T-helper 1 cell treated with Interleukin-12 subunit alpha and Interleukin-12 subunit beta and Interleukin-4 antibody, amounts not matched to agents 30 μg/mL and 1 μg/mL, for 36 hours (primary cell): ENCODE data around the gene LIMS2.

Experiments
- H3K27ac Mint-ChIP-seq: one replicate; pipeline ENCODE4 v1.8.0; 2021; ENCODE audit warnings: mild to moderate bottlenecking, mixed read lengths
- H3K27me3 Mint-ChIP-seq: one replicate; pipeline ENCODE4 v1.8.0; 2021; ENCODE audit warnings: low read depth, mixed read lengths
- H3K36me3 Mint-ChIP-seq: one replicate; pipeline ENCODE4 v1.8.0; 2021; ENCODE audit warnings: low read depth, mixed read lengths
- H3K4me1 Mint-ChIP-seq: one replicate; pipeline ENCODE4 v1.8.0; 2021; ENCODE audit warnings: low read depth, mixed read lengths
- H3K4me3 Mint-ChIP-seq: one replicate; pipeline ENCODE4 v1.8.0; 2021; ENCODE audit warnings: mild to moderate bottlenecking, moderate library complexity, mixed read lengths
- H3K9me3 Mint-ChIP-seq: one replicate; pipeline ENCODE4 v1.8.0; 2021; ENCODE audit warnings: mixed read lengths

LIMS2 gene

DNA sequence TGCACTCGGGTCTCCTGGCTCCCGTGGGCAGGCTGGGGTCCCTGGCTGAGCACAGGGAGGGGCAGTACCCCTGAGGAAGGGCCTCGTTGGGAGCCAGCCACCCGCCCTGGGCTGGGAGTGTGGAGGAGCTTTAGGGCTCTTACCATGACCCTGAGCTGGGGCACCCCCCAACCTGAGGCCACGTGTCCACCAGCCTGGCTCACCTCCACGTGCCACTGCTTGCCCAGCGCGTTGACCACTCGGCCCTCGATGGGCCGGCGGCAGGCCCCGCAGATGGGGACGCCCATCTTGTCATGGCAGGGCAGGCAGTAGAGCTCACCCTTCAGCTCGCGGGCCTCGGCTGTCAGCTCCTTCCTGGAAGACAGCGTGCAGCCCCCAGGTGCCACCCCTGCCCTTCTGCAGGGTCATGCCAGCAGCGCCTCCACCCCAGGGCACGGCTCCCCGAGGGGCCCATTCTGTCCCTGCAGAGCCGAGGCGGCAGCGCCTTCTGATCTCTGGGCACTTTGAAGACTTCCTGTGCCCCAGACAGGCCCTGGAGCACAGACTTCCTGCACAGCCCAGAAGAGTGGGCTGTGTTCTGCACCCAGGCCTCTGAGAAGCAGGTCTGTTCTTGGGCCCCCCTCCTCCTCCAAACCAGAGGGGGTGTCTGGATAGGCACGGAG is 33.4 kb downstream of the LIMS2 start:
- peak overlapping the region; percentile 17 for H3K4me3 Mint-ChIP-seq
- no peak overlapping the region for H3K27ac Mint-ChIP-seq
- H3K4me1 Mint-ChIP-seq, result peaks cover 13% of the 10 kb centered on the region
- no peaks in the 10 kb centered on the region for H3K9me3 Mint-ChIP-seq
- H3K27me3 Mint-ChIP-seq, result no peaks in the 10 kb centered on the region
- no peaks in the 10 kb centered on the region for H3K36me3 Mint-ChIP-seq

DNA sequence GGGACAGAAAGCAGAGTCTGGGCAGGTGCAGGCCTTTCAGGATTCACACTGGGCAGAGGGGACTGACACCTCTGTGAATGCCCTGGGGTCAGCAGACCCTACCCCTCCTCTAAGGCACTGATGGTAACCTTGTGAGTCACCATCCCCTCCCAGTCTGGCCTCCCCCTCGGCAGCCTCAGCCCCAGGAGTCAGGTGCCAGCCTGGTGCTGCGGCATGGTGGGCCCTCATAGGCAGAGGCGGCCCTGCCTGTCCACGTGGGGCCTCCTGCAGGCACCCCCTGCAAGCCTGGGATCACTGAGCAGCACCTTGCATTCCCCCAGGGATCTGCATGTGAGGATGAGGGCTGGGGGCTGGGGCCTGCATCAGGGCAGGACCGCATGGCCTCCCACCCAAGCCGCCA is 34.2 kb downstream of the LIMS2 start:
- Mint-ChIP-seq H3K27ac (no peak overlapping the region), H3K27me3 (no peaks in the 10 kb centered on the region), H3K9me3 (no peaks in the 10 kb centered on the region), H3K4me1 (peaks cover 15% of the 10 kb centered on the region), H3K36me3 (no peaks in the 10 kb centered on the region), H3K4me3 (no peak overlapping the region)

DNA sequence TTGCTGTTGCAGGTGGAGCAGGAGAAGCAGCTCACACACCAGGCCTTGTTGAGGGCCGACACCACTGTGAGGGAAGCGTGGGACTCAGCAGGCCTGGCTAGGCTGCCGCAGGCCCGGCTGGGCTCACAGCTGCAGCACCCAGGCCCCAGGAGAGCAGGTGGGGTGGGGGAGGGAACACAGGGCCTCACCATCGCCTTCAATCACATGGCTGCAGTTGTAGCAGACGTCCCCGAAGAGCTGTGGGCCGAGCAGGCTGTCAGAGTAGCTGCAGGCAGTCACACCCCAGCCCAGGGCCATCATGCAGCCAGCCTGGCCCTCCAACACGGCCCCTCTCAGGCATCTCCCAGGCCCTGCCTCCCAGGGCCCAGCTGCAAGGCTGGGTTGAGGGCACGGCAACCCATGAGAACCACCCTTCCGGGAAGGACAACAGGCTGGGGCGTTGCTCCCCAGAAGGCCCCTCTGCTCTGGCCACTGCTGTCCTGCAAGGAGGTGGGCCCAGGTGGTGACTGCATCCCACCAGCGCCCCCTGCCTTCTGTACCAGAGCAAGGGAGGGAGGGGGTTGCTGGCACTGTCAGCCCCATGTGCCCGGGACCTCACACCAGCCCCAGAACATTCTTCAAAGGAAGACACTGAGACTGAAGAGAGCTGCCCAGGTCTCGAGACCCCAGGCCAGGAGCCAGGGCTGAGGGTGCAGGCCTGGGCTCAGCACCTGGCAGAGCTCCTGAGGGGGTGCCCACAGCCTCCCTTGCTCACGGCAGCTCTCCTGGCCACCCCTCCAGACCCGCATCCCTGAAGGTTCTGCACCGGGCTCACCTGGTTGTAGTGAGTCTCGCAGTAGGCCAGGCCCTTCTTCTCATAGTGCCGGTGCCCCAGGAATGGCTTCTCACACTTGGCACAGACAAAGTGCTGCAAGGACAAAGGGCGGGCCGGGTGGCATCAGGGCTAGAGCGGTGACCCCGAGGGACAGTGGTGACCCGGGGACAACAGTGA is 35.0 kb downstream of the LIMS2 start:
- H3K4me3 Mint-ChIP-seq, result peak overlapping the region; percentile 42
- peaks cover 15% of the 10 kb centered on the region for H3K4me1 Mint-ChIP-seq
- no peaks in the 10 kb centered on the region for H3K9me3 Mint-ChIP-seq
- H3K27ac Mint-ChIP-seq, result peak overlapping the region; percentile 65
- no peaks in the 10 kb centered on the region for H3K36me3 Mint-ChIP-seq
- H3K27me3 Mint-ChIP-seq, result no peaks in the 10 kb centered on the region

DNA sequence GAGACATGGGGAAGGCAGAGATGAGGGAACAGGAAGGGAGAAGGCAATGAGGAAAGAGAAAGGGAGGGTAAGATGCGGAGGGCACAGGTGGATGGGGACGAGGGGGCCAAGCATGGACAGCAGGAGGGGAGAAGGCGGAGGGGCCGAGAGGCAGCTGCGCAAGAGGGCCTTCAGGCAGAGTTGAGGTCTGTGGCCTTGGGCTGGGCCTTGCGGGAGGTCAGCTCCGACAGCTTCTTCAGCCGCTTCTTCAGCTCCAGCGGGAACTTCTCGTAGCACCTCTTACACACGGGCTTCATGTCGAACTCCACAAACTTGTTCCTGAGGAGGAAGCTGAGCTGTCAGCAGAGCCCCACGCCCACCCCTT is 36.2 kb downstream of the LIMS2 start:
- Mint-ChIP-seq H3K4me3 (no peak overlapping the region), H3K36me3 (no peaks in the 10 kb centered on the region), H3K4me1 (peaks cover 15% of the 10 kb centered on the region), H3K27me3 (no peaks in the 10 kb centered on the region), H3K27ac (no peak overlapping the region), H3K9me3 (no peaks in the 10 kb centered on the region)

DNA sequence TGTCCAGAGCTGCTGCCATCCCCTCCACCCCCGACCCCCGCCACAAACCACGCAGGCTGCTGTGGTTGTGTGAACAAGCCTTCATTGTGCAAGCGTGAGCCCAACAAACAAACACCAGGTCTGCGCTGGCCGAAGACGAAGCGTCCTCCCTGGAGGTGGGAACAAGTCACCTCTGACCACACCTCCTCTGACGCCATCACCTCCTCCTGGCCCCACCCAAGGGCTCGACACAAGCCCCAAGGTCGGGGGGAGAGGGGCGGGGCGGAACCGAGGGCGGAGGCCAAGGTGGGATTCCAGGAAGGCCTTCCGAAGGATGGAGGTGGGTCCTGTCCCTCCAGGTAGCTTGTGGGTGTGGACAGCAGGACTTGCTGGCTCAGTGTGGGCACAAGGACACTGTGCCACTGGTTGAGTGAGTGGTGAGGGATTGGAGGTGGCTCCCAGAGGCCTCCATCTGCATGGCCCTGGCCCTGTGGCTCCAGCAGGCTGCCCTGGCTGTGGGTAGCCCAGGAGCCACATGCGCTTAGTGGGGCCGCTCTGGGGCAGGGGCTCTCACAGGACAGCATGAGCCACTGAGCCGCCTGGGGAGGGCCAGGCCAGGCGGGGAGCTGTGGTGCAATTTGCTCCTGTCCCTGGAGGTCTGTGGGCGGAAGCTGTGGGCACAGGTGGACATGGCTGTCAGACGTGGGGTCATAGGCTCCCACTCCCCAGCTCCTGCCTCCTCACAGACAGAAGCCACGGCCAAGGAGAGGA is 36.8 kb downstream of the LIMS2 start:
- peaks cover 15% of the 10 kb centered on the region for H3K4me1 Mint-ChIP-seq
- no peaks in the 10 kb centered on the region for H3K36me3 Mint-ChIP-seq
- no peak overlapping the region for H3K4me3 Mint-ChIP-seq
- H3K27ac Mint-ChIP-seq, result no peak overlapping the region
- H3K9me3 Mint-ChIP-seq, result no peaks in the 10 kb centered on the region
- no peaks in the 10 kb centered on the region for H3K27me3 Mint-ChIP-seq

DNA sequence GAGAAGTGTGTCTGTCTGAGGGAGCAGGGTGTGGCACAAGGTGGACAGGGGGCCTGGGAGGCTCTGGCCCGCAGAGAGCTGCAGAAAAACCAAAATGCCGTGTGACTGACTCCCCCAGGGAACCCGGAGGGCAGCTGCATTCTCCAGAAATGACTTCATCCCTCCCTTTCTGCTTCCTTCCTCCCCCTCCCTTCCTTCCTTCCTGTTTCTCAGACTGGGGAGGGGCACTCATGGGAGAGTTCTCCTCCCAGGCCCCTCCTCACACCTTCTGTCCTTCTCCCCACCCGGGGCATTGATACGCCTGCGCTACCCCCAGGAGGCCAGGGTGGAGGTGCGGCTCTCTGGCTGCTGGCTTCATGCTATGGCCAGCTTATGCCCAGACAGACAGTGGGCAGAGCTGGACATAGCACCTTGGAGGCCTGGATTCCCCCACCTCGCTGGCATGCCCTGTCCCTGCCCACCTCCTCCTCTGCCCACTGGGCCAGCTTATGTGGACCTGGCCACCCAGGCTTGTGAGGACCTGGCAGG is 37.5 kb downstream of the LIMS2 start:
- Mint-ChIP-seq H3K27ac (peak overlapping the region; percentile 73), H3K9me3 (no peaks in the 10 kb centered on the region), H3K4me3 (peak overlapping the region; percentile 15), H3K36me3 (no peaks in the 10 kb centered on the region), H3K27me3 (no peaks in the 10 kb centered on the region), H3K4me1 (peaks cover 15% of the 10 kb centered on the region)

DNA sequence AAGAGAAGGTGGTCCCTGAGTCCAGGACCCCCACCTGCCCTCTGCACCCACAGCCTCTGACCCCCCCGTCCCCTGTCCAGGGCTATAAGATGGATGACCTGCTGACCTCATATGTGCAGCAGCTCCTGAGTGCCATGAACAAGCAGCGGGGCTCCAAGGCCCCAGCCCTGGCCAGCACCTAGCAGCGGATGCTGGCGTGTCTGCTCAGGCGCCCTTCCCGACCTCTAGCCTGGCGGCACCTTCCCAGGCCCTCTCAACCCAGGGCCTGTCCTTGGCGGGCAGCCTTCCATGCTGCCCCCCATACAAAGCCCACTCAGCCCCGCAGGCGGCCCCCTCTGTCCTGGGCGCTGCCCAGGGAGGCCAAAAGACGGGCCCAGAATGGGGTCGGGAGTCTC is 38.1 kb downstream of the LIMS2 start:
- H3K4me1 Mint-ChIP-seq, result peaks cover 15% of the 10 kb centered on the region
- no peak overlapping the region for H3K27ac Mint-ChIP-seq
- H3K4me3 Mint-ChIP-seq, result no peak overlapping the region
- H3K9me3 Mint-ChIP-seq, result no peaks in the 10 kb centered on the region
- H3K36me3 Mint-ChIP-seq, result no peaks in the 10 kb centered on the region
- no peaks in the 10 kb centered on the region for H3K27me3 Mint-ChIP-seq

DNA sequence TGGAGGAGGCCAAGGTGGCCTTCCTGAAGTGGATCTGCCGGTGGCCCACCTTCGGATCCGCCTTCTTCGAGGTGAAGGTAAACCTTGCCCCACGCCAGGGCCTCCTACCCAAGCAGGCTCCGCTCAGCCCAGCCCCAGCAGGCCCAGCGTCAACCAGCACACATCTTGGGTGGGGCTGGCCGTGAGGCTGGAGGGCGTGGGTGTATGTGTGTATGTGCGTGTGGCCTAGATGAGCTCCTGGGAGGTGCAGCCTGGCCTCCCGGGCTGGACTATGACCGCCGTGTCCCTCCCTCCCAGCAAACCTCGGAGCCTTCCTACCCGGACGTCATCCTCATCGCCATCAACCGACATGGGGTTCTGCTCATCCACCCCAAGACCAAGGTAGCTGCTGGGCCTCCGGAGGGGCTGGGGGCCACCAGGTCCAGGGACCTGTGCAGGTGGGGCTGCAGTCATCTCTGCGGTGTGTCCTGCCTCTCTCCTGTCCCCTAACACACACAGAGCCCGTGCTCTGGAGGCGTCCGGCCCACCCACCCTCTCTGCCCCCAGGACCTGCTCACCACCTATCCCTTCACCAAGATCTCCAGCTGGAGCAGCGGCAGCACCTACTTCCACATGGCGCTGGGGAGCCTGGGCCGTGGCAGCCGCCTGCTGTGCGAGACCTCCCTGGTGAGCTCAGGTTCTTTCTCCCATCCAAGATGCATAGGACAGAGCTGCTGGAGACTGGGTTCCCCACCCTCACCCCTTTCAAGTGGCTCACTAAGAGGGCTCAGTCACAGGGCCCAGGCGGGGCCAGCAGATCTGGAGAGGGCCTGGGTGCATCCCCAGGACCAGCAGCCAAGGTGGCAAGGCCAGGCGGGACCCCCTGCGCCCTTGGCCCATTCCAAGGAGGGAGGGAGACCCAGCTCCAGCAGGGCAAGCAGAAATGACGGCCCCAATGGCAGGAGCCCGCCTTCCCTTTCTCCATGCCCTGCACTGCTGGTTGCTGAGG is 38.8 kb downstream of the LIMS2 start:
- H3K4me3 Mint-ChIP-seq, result no peak overlapping the region
- H3K27me3 Mint-ChIP-seq, result no peaks in the 10 kb centered on the region
- H3K4me1 Mint-ChIP-seq, result peaks cover 15% of the 10 kb centered on the region
- H3K36me3 Mint-ChIP-seq, result no peaks in the 10 kb centered on the region
- H3K27ac Mint-ChIP-seq, result no peak overlapping the region
- H3K9me3 Mint-ChIP-seq, result no peaks in the 10 kb centered on the region

DNA sequence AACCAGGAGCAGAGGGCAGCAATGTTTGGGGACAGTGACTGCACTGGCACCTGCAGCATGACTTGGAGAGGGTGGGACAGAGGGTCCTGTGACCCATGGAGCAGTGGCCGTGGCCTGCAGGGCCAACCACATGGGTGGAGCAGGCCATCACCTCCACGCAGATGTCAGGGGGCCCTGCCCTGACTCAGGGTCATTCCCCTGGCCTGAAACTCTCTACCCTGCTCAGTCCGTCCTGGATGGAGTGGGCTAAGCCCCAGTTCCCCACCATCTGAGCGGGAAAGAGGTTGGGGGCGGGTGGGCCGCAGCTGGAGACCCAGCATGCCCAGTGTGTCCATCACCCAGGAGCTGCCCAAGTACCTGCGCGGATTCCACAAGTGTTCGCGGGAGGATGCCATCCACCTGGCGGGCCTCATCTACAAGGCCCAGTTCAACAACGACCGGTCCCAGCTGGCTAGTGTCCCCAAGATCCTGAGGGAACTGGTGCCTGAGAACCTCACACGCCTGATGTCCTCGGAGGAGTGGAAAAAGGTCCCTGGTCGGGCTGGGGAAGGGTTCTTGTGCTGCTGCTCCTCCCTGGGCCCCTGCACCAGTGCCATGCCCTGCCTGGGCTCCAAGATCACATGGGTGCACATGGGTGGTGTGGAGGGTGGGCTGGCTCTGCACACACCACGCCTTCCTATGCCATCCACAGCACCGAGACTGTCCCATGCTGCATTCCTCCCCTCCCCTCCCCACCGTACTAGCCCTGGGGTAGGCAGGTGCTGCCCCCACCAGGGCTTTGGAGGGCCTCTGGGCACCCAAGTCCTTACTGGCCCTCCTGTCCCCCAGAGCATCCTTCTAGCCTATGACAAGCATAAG is 39.7 kb downstream of the LIMS2 start:
- Mint-ChIP-seq H3K9me3 (no peaks in the 10 kb centered on the region), H3K4me1 (peaks cover 15% of the 10 kb centered on the region), H3K27me3 (no peaks in the 10 kb centered on the region), H3K4me3 (no peak overlapping the region), H3K27ac (no peak overlapping the region), H3K36me3 (no peaks in the 10 kb centered on the region)

DNA sequence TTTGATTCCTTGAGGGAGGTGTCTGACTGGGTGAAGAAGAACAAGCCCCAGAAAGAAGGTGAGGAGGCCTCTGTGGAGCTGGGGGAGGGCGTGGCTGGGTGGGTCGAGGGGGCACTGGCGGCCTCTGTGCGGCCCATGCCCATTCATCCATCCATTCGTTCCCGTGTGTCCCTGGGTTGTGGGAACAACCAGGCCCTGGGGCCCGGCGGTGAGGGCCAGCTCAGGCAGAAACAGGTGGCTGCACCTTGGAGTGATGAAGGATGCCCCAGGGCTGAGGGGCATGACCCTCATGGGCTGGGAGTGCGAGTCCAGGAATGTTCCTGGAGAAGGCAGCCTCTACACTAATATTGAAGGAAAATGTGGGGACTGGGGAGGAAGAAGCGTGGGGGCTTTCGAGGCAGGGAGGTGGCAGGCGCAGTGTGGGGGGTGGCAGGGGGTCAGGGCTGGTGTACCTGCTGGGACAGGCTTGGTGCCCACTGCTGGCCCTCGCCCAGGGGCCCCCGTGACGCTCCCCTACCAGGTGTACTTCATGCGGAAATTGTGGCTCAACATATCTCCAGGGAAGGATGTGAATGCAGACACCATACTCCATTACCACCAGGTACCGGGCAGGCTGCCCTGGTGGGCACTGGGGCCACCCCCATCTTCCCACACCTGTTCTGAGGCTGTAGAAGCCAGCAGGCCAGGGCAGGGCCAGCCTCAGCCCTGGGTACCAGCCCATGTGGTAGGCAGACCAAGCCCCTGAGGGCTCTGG is 40.5 kb downstream of the LIMS2 start:
- H3K4me1 Mint-ChIP-seq, result peaks cover 13% of the 10 kb centered on the region
- no peak overlapping the region for H3K4me3 Mint-ChIP-seq
- no peaks in the 10 kb centered on the region for H3K9me3 Mint-ChIP-seq
- H3K27me3 Mint-ChIP-seq, result no peaks in the 10 kb centered on the region
- no peak overlapping the region for H3K27ac Mint-ChIP-seq
- H3K36me3 Mint-ChIP-seq, result no peaks in the 10 kb centered on the region

DNA sequence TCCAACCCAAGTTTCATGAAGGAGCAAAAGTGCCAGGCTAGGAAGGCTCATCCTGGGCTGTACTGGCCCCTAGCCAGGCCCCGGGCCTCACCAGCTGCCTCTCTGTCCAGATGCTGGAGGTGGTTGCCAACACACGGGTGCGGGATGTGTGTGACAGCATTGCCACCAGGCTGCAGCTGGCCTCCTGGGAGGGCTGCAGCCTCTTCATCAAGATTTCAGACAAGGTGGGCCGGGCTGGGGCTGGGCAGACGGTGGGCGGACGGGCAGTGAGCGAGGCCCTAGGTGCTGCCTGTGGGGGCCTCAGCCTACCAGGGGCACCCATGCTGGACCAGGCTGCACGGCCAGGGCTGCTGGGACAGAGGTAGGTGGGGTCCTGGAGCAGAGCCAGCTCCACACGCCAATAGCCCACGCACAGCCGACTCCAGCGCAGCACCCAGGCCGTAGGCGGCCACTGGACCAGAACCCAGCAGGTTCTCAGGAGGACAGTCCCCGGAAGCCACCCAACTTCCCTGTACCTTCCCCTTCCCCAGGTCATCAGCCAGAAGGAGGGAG is 41.2 kb downstream of the LIMS2 start:
- no peaks in the 10 kb centered on the region for H3K9me3 Mint-ChIP-seq
- no peak overlapping the region for H3K27ac Mint-ChIP-seq
- peaks cover 10% of the 10 kb centered on the region for H3K4me1 Mint-ChIP-seq
- H3K27me3 Mint-ChIP-seq, result no peaks in the 10 kb centered on the region
- H3K4me3 Mint-ChIP-seq, result no peak overlapping the region
- no peaks in the 10 kb centered on the region for H3K36me3 Mint-ChIP-seq

DNA sequence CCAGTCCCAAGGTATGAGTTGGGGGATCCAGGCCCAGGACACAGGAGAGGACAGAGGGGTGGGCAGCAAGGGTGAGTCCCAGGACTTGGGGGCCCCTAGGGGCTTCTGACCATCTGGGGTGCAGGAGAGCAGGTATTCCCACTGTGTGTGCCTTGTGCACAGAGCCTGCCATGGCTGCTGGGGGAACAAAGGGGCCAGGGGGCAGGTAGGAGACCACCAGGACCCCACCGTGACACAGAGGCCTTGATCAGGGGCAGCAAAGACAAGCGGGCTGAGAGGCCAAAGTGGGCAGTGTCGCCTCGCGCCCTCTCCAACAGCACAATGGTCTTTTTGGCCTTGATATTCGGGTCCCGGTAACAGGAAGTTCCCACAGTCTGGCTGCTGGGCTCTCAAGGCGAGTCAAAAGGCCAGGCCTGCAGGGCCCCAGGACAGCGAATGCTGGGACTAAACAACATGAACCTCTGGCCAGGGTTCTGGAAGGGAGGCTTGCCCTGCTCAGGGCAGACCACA is 41.7 kb downstream of the LIMS2 start:
- no peaks in the 10 kb centered on the region for H3K36me3 Mint-ChIP-seq
- H3K27me3 Mint-ChIP-seq, result no peaks in the 10 kb centered on the region
- H3K4me1 Mint-ChIP-seq, result peaks cover 10% of the 10 kb centered on the region
- no peak overlapping the region for H3K4me3 Mint-ChIP-seq
- no peak overlapping the region for H3K27ac Mint-ChIP-seq
- H3K9me3 Mint-ChIP-seq, result no peaks in the 10 kb centered on the region
